ENCODE measurements around the gene SPG7.

Gene SPG7

GRCh38 chr16:89523680-89524344, 15.6 kb downstream of the SPG7 start:
- TF ChIP-seq CTCF (IDR thresholded peaks at IDR 0.05; ENCODE audit: control extremely low read depth, extremely low read depth, low read depth, missing control alignments), result no peak
- ChIA-PET CTCF (interaction anchor here (1.0 kb wide), 1 partner anchor 15 kb away, joined by 3 read pairs; no protein-coding TSS in a partner anchor), POLR2A (no interaction called here)
- DNase-seq (ENCODE audit: extremely low spot score), result no peak

- peak; percentile 29 for TF ChIP-seq CTCF (IDR thresholded peaks at IDR 0.05; ENCODE audit: control extremely low read depth, extremely low read depth, low read depth, missing control alignments)
- POLR2A ChIA-PET, result no interaction called here
- peak; percentile 33 for DNase-seq (ENCODE audit: extremely low spot score)
- CTCF ChIA-PET, result interaction anchor here (0.9 to 1.7 kb wide), 5 partner anchors 8 to 788 kb away, joined by 3 to 5 read pairs (median 5); partner anchors contain the start of gene SPG7
Measured at GRCh38 chr16:89525146-89525913, 17.1 kb downstream of the SPG7 start.

- ChIA-PET CTCF (interaction anchor here (1.4 to 1.6 kb wide), 2 partner anchors 23 to 28 kb away, joined by 3 to 4 read pairs; no protein-coding TSS in a partner anchor), POLR2A (interaction anchor here (0.7 kb wide), 1 partner anchor 13 kb away, joined by 5 read pairs; no protein-coding TSS in a partner anchor)
- no peak for DNase-seq (ENCODE audit: extremely low spot score)
- no peak for TF ChIP-seq CTCF (IDR thresholded peaks at IDR 0.05; ENCODE audit: control extremely low read depth, extremely low read depth, low read depth, missing control alignments)
Measured at GRCh38 chr16:89529097-89529496, 20.9 kb downstream of the SPG7 start.

GRCh38 chr16:89530401-89531381, 22.5 kb downstream of the SPG7 start:
- CTCF ChIA-PET, result interaction anchor here (1.0 to 1.5 kb wide), 2 partner anchors 10 to 26 kb away, joined by 3 read pairs; no protein-coding TSS in a partner anchor
- no peak for TF ChIP-seq CTCF (IDR thresholded peaks at IDR 0.05; ENCODE audit: control extremely low read depth, extremely low read depth, low read depth, missing control alignments)
- POLR2A ChIA-PET, result no interaction called here
- DNase-seq (ENCODE audit: extremely low spot score), result no peak

- no peak for DNase-seq (ENCODE audit: extremely low spot score)
- no peak for TF ChIP-seq CTCF (IDR thresholded peaks at IDR 0.05; ENCODE audit: control extremely low read depth, extremely low read depth, low read depth, missing control alignments)
- ChIA-PET CTCF (interaction anchor here (1.5 kb wide), 1 partner anchor 9 kb away, joined by 3 read pairs; no protein-coding TSS in a partner anchor), POLR2A (no interaction called here)
Measured at GRCh38 chr16:89531821-89532526, 23.8 kb downstream of the SPG7 start.
